HEK293 (cell line): Measurements from ENCODE around the gene SERAC1.
A peak's percentile ranks its signal among the peaks of the same experiment; 100 is the strongest.

Experiments
- CTCF ChIA-PET: fragments of 350-600 bp; formaldehyde crosslinking; extraction: SDS; loops from one replicate; lab custom pipeline; 2021; ENCODE audit warnings: antibody characterized with exemption; lab: Yijun Ruan, JAX
- POLR2A ChIA-PET: fragments of 300-600 bp; formaldehyde crosslinking; extraction: SDS; loops from one replicate; lab custom pipeline; 2020; ENCODE audit warnings: antibody characterized with exemption, inconsistent platforms; lab: Yijun Ruan, JAX
- H3K27ac ChIP-seq: fragments of 200-500 bp; sonication (Bioruptor generic); 2 replicates; pipeline ENCODE4 v1.5.1; 2014; ENCODE audit warnings: low read depth, low read length, control low read depth, inconsistent platforms; ENCODE audit errors: extremely low read depth
- H3K36me3 ChIP-seq, 2 experiments: fragments of 200-500 bp in 1 of 2; sonication (Bioruptor generic) in 1 of 2; 1 replicate in 1 of 2; 2 replicates in 1 of 2; pipeline ENCODE4 v1.5.1; 2014 to 2017; ENCODE audit warnings: inconsistent platforms in 2 of 2, low read length in 2 of 2; ENCODE audit not compliant: control insufficient read depth in 2 of 2, insufficient read depth in 1 of 2
- H3K4me1 ChIP-seq: fragments of 200-500 bp; sonication (Bioruptor generic); 2 replicates; pipeline ENCODE4 v1.5.1; 2014; ENCODE audit warnings: mild to moderate bottlenecking, low read length, inconsistent platforms; ENCODE audit not compliant: control insufficient read depth, insufficient read depth
- H3K4me3 ChIP-seq: 2 replicates; pipeline ENCODE4 v1.5.1; 2011; ENCODE audit warnings: low read depth, mild to moderate bottlenecking, control low read depth, low read length, moderate library complexity
- H3K9me3 ChIP-seq: fragments of 200-500 bp; sonication (Bioruptor generic); 2 replicates; pipeline ENCODE4 v1.5.1; 2014; ENCODE audit warnings: low read depth, low read length, inconsistent platforms; ENCODE audit not compliant: control insufficient read depth, insufficient read depth
- BCL6B ChIP-seq: fragments of 450-650 bp; formaldehyde crosslinking; IDR thresholded peaks from 2 replicates; pipeline ENCODE4 v1.5.1; 2017; ENCODE audit warnings: missing biosample characterization, missing genetic modification characterization
- GFI1B ChIP-seq: fragments of 450-650 bp; formaldehyde crosslinking; IDR thresholded peaks from 2 replicates; pipeline ENCODE4 v1.5.1; 2016; ENCODE audit warnings: missing biosample characterization, missing genetic modification characterization
- GLIS2 ChIP-seq: fragments of 450-650 bp; formaldehyde crosslinking; IDR thresholded peaks from 2 replicates; pipeline ENCODE4 v1.5.1; 2016; ENCODE audit warnings: missing biosample characterization, missing genetic modification characterization
- IKZF3 ChIP-seq: fragments of 450-650 bp; IDR thresholded peaks from 2 replicates; pipeline ENCODE4 v1.5.0; 2018; ENCODE audit warnings: missing biosample characterization, mild to moderate bottlenecking, missing genetic modification characterization, moderate library complexity
- KLF16 ChIP-seq: fragments of 450-650 bp; formaldehyde crosslinking; IDR thresholded peaks from 2 replicates; pipeline ENCODE4 v1.5.1; 2017; ENCODE audit warnings: missing biosample characterization, missing genetic modification characterization
- MYNN ChIP-seq: fragments of 450-650 bp; formaldehyde crosslinking; IDR thresholded peaks from 2 replicates; pipeline ENCODE4 v1.5.1; 2016; ENCODE audit warnings: missing biosample characterization, missing genetic modification characterization, borderline replicate concordance
- PRDM4 ChIP-seq: fragments of 450-650 bp; formaldehyde crosslinking; IDR thresholded peaks from 2 replicates; pipeline ENCODE4 v1.5.1; 2017; ENCODE audit warnings: missing biosample characterization, missing genetic modification characterization
- SETDB1 ChIP-seq: IDR thresholded peaks from one replicate; pipeline ENCODE4 v1.6.1; 2017; ENCODE audit warnings: mild to moderate bottlenecking, low read length, moderate library complexity, mixed read lengths; ENCODE audit not compliant: insufficient read length
- TRIM28 ChIP-seq: IDR thresholded peaks from 2 replicates; pipeline ENCODE4 v1.6.1; 2011; ENCODE audit warnings: low read length, control low read depth, borderline replicate concordance
- ZBTB20 ChIP-seq: fragments of 450-650 bp; formaldehyde crosslinking; IDR thresholded peaks from 2 replicates; pipeline ENCODE4 v1.5.1; 2016; ENCODE audit warnings: missing biosample characterization, missing genetic modification characterization
- ZBTB26 ChIP-seq: fragments of 450-650 bp; formaldehyde crosslinking; optimal IDR thresholded peaks from 2 replicates; pipeline ENCODE3; 2016; ENCODE audit warnings: missing biosample characterization, mild to moderate bottlenecking, missing genetic modification characterization
- ZFHX2 ChIP-seq: fragments of 450-650 bp; formaldehyde crosslinking; conservative IDR thresholded peaks from 2 replicates; pipeline ENCODE4 v1.5.1; 2016; ENCODE audit warnings: missing biosample characterization, missing genetic modification characterization
- ZFP3 ChIP-seq: fragments of 450-650 bp; formaldehyde crosslinking; IDR thresholded peaks from 2 replicates; pipeline ENCODE4 v1.5.1; 2016; ENCODE audit warnings: low read depth, missing biosample characterization, missing genetic modification characterization
- ZNF184 ChIP-seq: fragments of 450-650 bp; IDR thresholded peaks from 2 replicates; pipeline ENCODE4 v1.5.1; 2018; ENCODE audit warnings: missing biosample characterization, mild to moderate bottlenecking, missing genetic modification characterization
- ZNF202 ChIP-seq: fragments of 450-650 bp; formaldehyde crosslinking; IDR thresholded peaks from 2 replicates; pipeline ENCODE4 v1.5.1; 2016; ENCODE audit warnings: missing biosample characterization, missing genetic modification characterization, borderline replicate concordance
- ZNF214 ChIP-seq: fragments of 450-650 bp; formaldehyde crosslinking; IDR thresholded peaks from 2 replicates; pipeline ENCODE4 v1.5.1; 2017; ENCODE audit warnings: missing biosample characterization, mild to moderate bottlenecking, missing genetic modification characterization, borderline replicate concordance
- ZNF221 ChIP-seq: fragments of 450-650 bp; formaldehyde crosslinking; IDR thresholded peaks from 2 replicates; pipeline ENCODE4 v1.5.1; 2017; ENCODE audit warnings: missing biosample characterization, missing genetic modification characterization, borderline replicate concordance
- ZNF341 ChIP-seq: fragments of 450-650 bp; formaldehyde crosslinking; IDR thresholded peaks from 2 replicates; pipeline ENCODE4; 2016; ENCODE audit warnings: low read depth, missing biosample characterization, missing genetic modification characterization
- ZNF473 ChIP-seq: fragments of 450-650 bp; formaldehyde crosslinking; IDR thresholded peaks from 2 replicates; pipeline ENCODE4 v1.5.1; 2017; ENCODE audit warnings: missing biosample characterization, missing genetic modification characterization
- ZNF48 ChIP-seq: fragments of 450-650 bp; formaldehyde crosslinking; IDR thresholded peaks from 2 replicates; pipeline ENCODE4 v1.5.1; 2016; ENCODE audit warnings: missing biosample characterization, missing genetic modification characterization
- ZNF488 ChIP-seq: fragments of 450-650 bp; formaldehyde crosslinking; IDR thresholded peaks from 2 replicates; pipeline ENCODE4 v1.5.1; 2016; ENCODE audit warnings: missing biosample characterization, missing genetic modification characterization
- ZNF518A ChIP-seq: fragments of 450-650 bp; formaldehyde crosslinking; conservative IDR thresholded peaks from 2 replicates; pipeline ENCODE4 v1.5.1; 2016; ENCODE audit warnings: low read depth, missing biosample characterization, missing genetic modification characterization
- ZNF626 ChIP-seq: fragments of 450-650 bp; sonication (Bioruptor Pico); formaldehyde crosslinking; IDR thresholded peaks from 2 replicates; pipeline ENCODE4 v1.5.1; 2018; ENCODE audit warnings: missing biosample characterization, missing genetic modification characterization, inconsistent platforms
- ZNF658 ChIP-seq: fragments of 450-650 bp; formaldehyde crosslinking; IDR thresholded peaks from 2 replicates; pipeline ENCODE4; 2016; ENCODE audit warnings: missing biosample characterization, missing genetic modification characterization
- ZNF76 ChIP-seq: fragments of 450-650 bp; formaldehyde crosslinking; IDR thresholded peaks from 2 replicates; pipeline ENCODE4; 2016; ENCODE audit warnings: low read depth, missing biosample characterization, missing genetic modification characterization, borderline replicate concordance
- ZNF785 ChIP-seq: fragments of 450-650 bp; formaldehyde crosslinking; IDR thresholded peaks from 2 replicates; pipeline ENCODE4 v1.5.1; 2016; ENCODE audit warnings: missing biosample characterization, missing genetic modification characterization
- ZSCAN23 ChIP-seq: fragments of 450-650 bp; formaldehyde crosslinking; IDR thresholded peaks from 2 replicates; pipeline ENCODE4 v1.5.1; 2016; ENCODE audit warnings: missing biosample characterization, missing genetic modification characterization

The SERAC1 gene

GRCh38 chr6:158168040-158168289, at the start of gene SERAC1:
TSS of gene SERAC1 (minus strand) at chr6:158168262. CDS start at chr6:158158363, 9,899 bp downstream.
- ChIA-PET POLR2A (interaction anchor here (0.8 to 1.4 kb wide), 6 partner anchors 9 to 185 kb away, joined by 3 to 9 read pairs (median 4); no protein-coding TSS in a partner anchor), CTCF (interaction anchor here (0.6 to 1.0 kb wide), 4 partner anchors 9 to 616 kb away, joined by 3 to 4 read pairs (median 4); no protein-coding TSS in a partner anchor)
- H3K27ac ChIP-seq, result peak within 1 kb of the TSS; percentile 84
- H3K9me3 ChIP-seq, result no peaks in the 10 kb centered on the region
- 0 out of 2 replicates have a peak, but pooled peaks cover under 1% of the 10 kb centered on the region for H3K4me1 ChIP-seq
- peaks cover 9 to 20% of the 10 kb centered on the region in 2 experiments; a peak in 2 of 3 replicates for H3K36me3 ChIP-seq
- H3K4me3 ChIP-seq, result peak within 1 kb of the TSS; percentile 94
- TF ChIP-seq ZNF48 (tag by site-specific recombination) (no peak), ZNF76 (no peak), ZNF473 (no peak), ZFHX2 (tag by site-specific recombination) (peak; percentile 83), MYNN (no peak), ZNF658 (no peak), ZNF518A (tag by site-specific recombination) (no peak), ZNF626 (no peak), TRIM28 (no peak), KLF16 (tag by site-specific recombination) (peak; percentile 6; the same call in 1 of the 2 replicates), ZNF202 (tag by site-specific recombination) (no peak), ZNF785 (tag by site-specific recombination) (no peak), SETDB1 (no peak), GFI1B (tag by site-specific recombination) (no peak), GLIS2 (tag by site-specific recombination) (no peak; the same call in 1 of the 2 replicates), ZNF184 (tag by site-specific recombination) (no peak), ZBTB26 (peak; percentile 47), ZSCAN23 (tag by site-specific recombination) (no peak), ZNF214 (tag by site-specific recombination) (no peak), ZBTB20 (0 out of 2 replicates have a peak, but pooled peaks have one; percentile 14), BCL6B (no peak), ZNF221 (tag by site-specific recombination) (no peak), ZFP3 (tag by site-specific recombination) (no peak), IKZF3 (tag by site-specific recombination) (no peak), PRDM4 (tag by site-specific recombination) (no peak), ZNF341 (peak; percentile 76), ZNF488 (tag by site-specific recombination) (no peak)
